ENCODE results near the gene ZFAND3. TPM values are rescaled to one million over a fixed set of nuclear protein-coding genes. Genes with fewer than 3 reads are reported as not detected.
A peak's percentile ranks its signal among the peaks of the same experiment; 100 is the strongest.

Gene ZFAND3
- total and polyA plus RNA-seq, 4 donors, result 24.5 to 152 (median 81.6) TPM

GRCh38 chr6:37971266-37971665, 151.7 kb downstream of the ZFAND3 start:
- Histone ChIP-seq H3K4me1 (ENCODE audit: control insufficient read depth, insufficient read depth, low read length) (no peaks in the 10 kb centered on the region), H3K36me3 (ENCODE audit: control insufficient read depth, insufficient read depth, low read length) (no peaks in the 10 kb centered on the region), H3K4me3 (ENCODE audit: low read depth, low read length) (no peak overlapping the region), H3K27ac (ENCODE audit: low read depth, low read length) (no peak overlapping the region), H3K27me3 (ENCODE audit: control insufficient read depth, insufficient read depth, low read length) (no peaks in the 10 kb centered on the region), H3K9me3 (ENCODE audit: control insufficient read depth, insufficient read depth, low read length) (peaks cover 12% of the 10 kb centered on the region)
- no CpG with 5 or more reads among the region's 2 CpGs for WGBS (ENCODE audit: insufficient coverage)
- DNase-seq (ENCODE audit: low read depth in 4 of 6, low spot score in 6 of 6), result no peak

- H3K4me1 ChIP-seq (ENCODE audit: control insufficient read depth, insufficient read depth, low read length), result no peaks in the 10 kb centered on the region
- H3K9me3 ChIP-seq (ENCODE audit: control insufficient read depth, insufficient read depth, low read length), result peaks cover 12% of the 10 kb centered on the region
- whole genome bisulfite sequencing (ENCODE audit: insufficient coverage), result 100% methylated on average over 1 of the region's 4 CpGs
- H3K36me3 ChIP-seq (ENCODE audit: control insufficient read depth, insufficient read depth, low read length), result no peaks in the 10 kb centered on the region
- no peak overlapping the region for H3K27ac ChIP-seq (ENCODE audit: low read depth, low read length)
- no peaks in the 10 kb centered on the region for H3K27me3 ChIP-seq (ENCODE audit: control insufficient read depth, insufficient read depth, low read length)
- peak in 1 of 6 donors; percentile 50 for DNase-seq (ENCODE audit: low read depth in 4 of 6, low spot score in 6 of 6)
- H3K4me3 ChIP-seq (ENCODE audit: low read depth, low read length), result no peak overlapping the region
Observed at GRCh38 chr6:37971711-37972390, 152.3 kb downstream of the ZFAND3 start.

DNA sequence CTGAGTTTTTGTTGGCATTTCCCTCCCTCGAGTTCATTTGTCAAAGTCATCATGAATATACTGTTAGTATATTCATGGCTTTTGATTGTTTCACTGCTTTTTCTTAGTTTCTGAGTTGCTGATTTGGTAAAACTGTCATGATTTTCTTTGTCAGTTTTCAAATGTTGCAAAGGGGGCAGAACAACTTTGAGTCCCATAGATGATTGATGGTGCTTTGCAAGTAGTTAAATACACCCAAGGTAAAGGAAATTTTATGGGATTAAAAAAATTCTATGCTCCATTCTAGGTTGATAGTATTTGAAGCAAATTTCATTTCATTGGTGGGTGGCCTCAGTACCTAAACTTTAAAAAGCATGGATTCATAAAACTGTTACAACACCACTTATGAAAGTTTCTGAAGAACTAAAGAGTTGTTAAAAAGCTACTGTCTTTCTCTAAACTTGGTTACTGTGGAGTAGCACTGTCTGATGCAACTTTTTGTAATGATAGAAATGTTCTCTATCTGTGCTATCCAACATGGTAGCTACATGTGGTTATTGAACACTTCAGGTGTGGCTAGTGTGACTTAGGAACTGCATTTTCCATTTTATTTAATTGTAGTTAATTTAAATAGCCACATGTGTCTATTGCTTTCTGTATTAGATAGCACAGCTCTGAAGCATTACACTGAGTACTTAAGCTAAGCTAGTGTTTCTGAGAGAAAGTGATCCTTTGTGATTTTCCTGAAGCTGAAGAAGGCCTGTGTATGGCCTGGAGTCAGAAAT, 153.6 kb downstream of the ZFAND3 start:
- no peak overlapping the region for H3K4me3 ChIP-seq (ENCODE audit: low read depth, low read length)
- no CpG with 5 or more reads among the region's 1 CpG for WGBS (ENCODE audit: insufficient coverage)
- H3K4me1 ChIP-seq (ENCODE audit: control insufficient read depth, insufficient read depth, low read length), result no peaks in the 10 kb centered on the region
- H3K9me3 ChIP-seq (ENCODE audit: control insufficient read depth, insufficient read depth, low read length), result peaks cover 5% of the 10 kb centered on the region
- no peaks in the 10 kb centered on the region for H3K36me3 ChIP-seq (ENCODE audit: control insufficient read depth, insufficient read depth, low read length)
- H3K27ac ChIP-seq (ENCODE audit: low read depth, low read length), result no peak overlapping the region
- no peak for DNase-seq (ENCODE audit: low read depth in 4 of 6, low spot score in 6 of 6)
- no peaks in the 10 kb centered on the region for H3K27me3 ChIP-seq (ENCODE audit: control insufficient read depth, insufficient read depth, low read length)

GRCh38 chr6:37974381-37974780, 154.9 kb downstream of the ZFAND3 start:
- peaks cover 5% of the 10 kb centered on the region for H3K9me3 ChIP-seq (ENCODE audit: control insufficient read depth, insufficient read depth, low read length)
- DNase-seq (ENCODE audit: low read depth in 4 of 6, low spot score in 6 of 6), result no peak
- H3K4me1 ChIP-seq (ENCODE audit: control insufficient read depth, insufficient read depth, low read length), result no peaks in the 10 kb centered on the region
- H3K27me3 ChIP-seq (ENCODE audit: control insufficient read depth, insufficient read depth, low read length), result no peaks in the 10 kb centered on the region
- H3K36me3 ChIP-seq (ENCODE audit: control insufficient read depth, insufficient read depth, low read length), result no peaks in the 10 kb centered on the region
- H3K27ac ChIP-seq (ENCODE audit: low read depth, low read length), result no peak overlapping the region
- no CpG with 5 or more reads among the region's 4 CpGs for WGBS (ENCODE audit: insufficient coverage)
- no peak overlapping the region for H3K4me3 ChIP-seq (ENCODE audit: low read depth, low read length)

DNA sequence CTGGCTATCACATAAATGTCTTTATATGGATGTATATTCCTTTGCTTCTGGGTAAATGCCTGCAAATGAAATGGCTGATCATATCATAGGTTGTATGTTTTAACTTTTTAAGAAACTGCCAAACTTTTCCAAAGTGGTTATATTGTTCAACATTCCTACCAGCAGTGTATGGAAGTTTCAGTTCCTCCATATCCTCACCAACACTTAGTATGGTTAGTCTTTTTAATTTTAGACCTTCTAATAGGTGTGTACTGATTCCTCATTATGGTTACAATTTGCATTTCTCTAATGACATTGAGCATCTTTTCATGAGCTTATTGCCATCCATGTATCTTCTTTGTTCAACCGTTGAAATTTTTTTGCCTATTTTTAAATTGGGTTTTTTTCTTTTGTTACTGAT, 155.4 kb downstream of the ZFAND3 start:
- no CpG with 5 or more reads among the region's 1 CpG for WGBS (ENCODE audit: insufficient coverage)

GRCh38 chr6:37977715-37978114, 158.2 kb downstream of the ZFAND3 start:
- H3K36me3 ChIP-seq (ENCODE audit: control insufficient read depth, insufficient read depth, low read length), result no peaks in the 10 kb centered on the region
- H3K4me1 ChIP-seq (ENCODE audit: control insufficient read depth, insufficient read depth, low read length), result peaks cover 3% of the 10 kb centered on the region
- no peak overlapping the region for H3K4me3 ChIP-seq (ENCODE audit: low read depth, low read length)
- 100% methylated on average over 2 of the region's 3 CpGs for WGBS (ENCODE audit: insufficient coverage)
- DNase-seq (ENCODE audit: low read depth in 4 of 6, low spot score in 6 of 6), result no peak
- H3K27me3 ChIP-seq (ENCODE audit: control insufficient read depth, insufficient read depth, low read length), result no peaks in the 10 kb centered on the region
- H3K9me3 ChIP-seq (ENCODE audit: control insufficient read depth, insufficient read depth, low read length), result peaks cover 5% of the 10 kb centered on the region
- H3K27ac ChIP-seq (ENCODE audit: low read depth, low read length), result no peak overlapping the region

More for the DNA sequence above, 155.4 kb downstream of the ZFAND3 start:
- Histone ChIP-seq H3K36me3 (ENCODE audit: control insufficient read depth, insufficient read depth, low read length) (no peaks in the 10 kb centered on the region), H3K9me3 (ENCODE audit: control insufficient read depth, insufficient read depth, low read length) (peaks cover 5% of the 10 kb centered on the region), H3K4me1 (ENCODE audit: control insufficient read depth, insufficient read depth, low read length) (peaks cover 3% of the 10 kb centered on the region), H3K4me3 (ENCODE audit: low read depth, low read length) (no peak overlapping the region), H3K27ac (ENCODE audit: low read depth, low read length) (no peak overlapping the region), H3K27me3 (ENCODE audit: control insufficient read depth, insufficient read depth, low read length) (no peaks in the 10 kb centered on the region)
- no peak for DNase-seq (ENCODE audit: low read depth in 4 of 6, low spot score in 6 of 6)

DNA sequence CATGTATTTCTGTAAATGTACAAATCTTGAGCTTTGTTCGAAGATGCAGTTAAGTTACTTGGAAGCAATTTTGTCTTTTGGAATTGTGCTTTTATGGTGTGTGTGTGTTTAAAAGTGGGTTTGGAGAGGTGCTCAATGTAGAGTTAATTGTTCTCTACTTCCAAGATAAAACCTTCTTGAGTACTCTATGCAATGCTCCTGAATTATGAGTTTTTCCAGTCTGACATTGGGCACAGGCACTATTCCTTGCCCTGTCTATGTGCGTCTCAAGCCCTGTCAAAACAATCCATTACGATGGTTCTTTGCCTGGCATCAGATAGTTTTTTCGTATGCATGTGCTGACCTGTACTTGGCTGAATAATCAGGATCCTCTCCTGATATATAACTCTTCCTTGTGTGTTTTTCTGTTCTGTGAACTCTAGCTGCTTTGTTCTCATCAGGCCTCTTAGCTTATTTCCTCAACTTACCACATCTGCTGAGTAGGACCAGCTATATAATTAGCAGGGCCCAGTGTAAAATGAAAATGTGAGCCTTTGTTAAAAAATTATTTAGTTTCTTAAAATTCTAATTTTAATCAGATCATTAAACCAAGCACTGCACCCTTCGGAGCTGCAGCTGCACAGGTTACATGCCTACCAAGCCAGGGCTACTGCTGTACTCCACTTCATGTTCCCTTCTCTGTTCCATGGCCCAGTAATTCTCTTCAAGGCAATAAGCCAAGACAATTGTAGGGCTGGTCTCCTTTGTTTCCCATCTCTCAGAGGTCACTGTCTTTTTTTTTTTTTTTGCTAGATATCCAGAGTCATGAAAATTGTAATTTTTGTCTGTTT, 160.1 kb downstream of the ZFAND3 start:
- 92% methylated on average over 1 of the region's 5 CpGs for WGBS (ENCODE audit: insufficient coverage)
- no peaks in the 10 kb centered on the region for H3K36me3 ChIP-seq (ENCODE audit: control insufficient read depth, insufficient read depth, low read length)
- no peak for DNase-seq (ENCODE audit: low read depth in 4 of 6, low spot score in 6 of 6)
- H3K9me3 ChIP-seq (ENCODE audit: control insufficient read depth, insufficient read depth, low read length), result peaks cover 3% of the 10 kb centered on the region
- H3K27ac ChIP-seq (ENCODE audit: low read depth, low read length), result no peak overlapping the region
- peaks cover 3% of the 10 kb centered on the region for H3K4me1 ChIP-seq (ENCODE audit: control insufficient read depth, insufficient read depth, low read length)
- H3K27me3 ChIP-seq (ENCODE audit: control insufficient read depth, insufficient read depth, low read length), result no peaks in the 10 kb centered on the region
- no peak overlapping the region for H3K4me3 ChIP-seq (ENCODE audit: low read depth, low read length)

GRCh38 chr6:37980222-37980595, 160.7 kb downstream of the ZFAND3 start:
- Histone ChIP-seq H3K4me3 (ENCODE audit: low read depth, low read length) (no peak overlapping the region), H3K27me3 (ENCODE audit: control insufficient read depth, insufficient read depth, low read length) (no peaks in the 10 kb centered on the region), H3K27ac (ENCODE audit: low read depth, low read length) (no peak overlapping the region), H3K4me1 (ENCODE audit: control insufficient read depth, insufficient read depth, low read length) (peaks cover 3% of the 10 kb centered on the region), H3K9me3 (ENCODE audit: control insufficient read depth, insufficient read depth, low read length) (no peaks in the 10 kb centered on the region), H3K36me3 (ENCODE audit: control insufficient read depth, insufficient read depth, low read length) (no peaks in the 10 kb centered on the region)
- WGBS (ENCODE audit: insufficient coverage), result 0% methylated on average over 1 of the region's 1 CpG
- peak in 1 of 6 donors; percentile 36 for DNase-seq (ENCODE audit: low read depth in 4 of 6, low spot score in 6 of 6)

- no peaks in the 10 kb centered on the region for H3K9me3 ChIP-seq (ENCODE audit: control insufficient read depth, insufficient read depth, low read length)
- H3K4me3 ChIP-seq (ENCODE audit: low read depth, low read length), result no peak overlapping the region
- H3K4me1 ChIP-seq (ENCODE audit: control insufficient read depth, insufficient read depth, low read length), result peaks cover 3% of the 10 kb centered on the region
- no peaks in the 10 kb centered on the region for H3K27me3 ChIP-seq (ENCODE audit: control insufficient read depth, insufficient read depth, low read length)
- DNase-seq (ENCODE audit: low read depth in 4 of 6, low spot score in 6 of 6), result no peak
- H3K27ac ChIP-seq (ENCODE audit: low read depth, low read length), result no peak overlapping the region
- no peaks in the 10 kb centered on the region for H3K36me3 ChIP-seq (ENCODE audit: control insufficient read depth, insufficient read depth, low read length)
- WGBS (ENCODE audit: insufficient coverage), result 100% methylated on average over 2 of the region's 2 CpGs
Observed at GRCh38 chr6:37981626-37982025, 162.1 kb downstream of the ZFAND3 start.

All from spinal cord (tissue), 10 donors.